Stimulated activated naive CD8-positive, alpha-beta T cell treated with anti-CD3 and anti-CD28 coated beads, Interleukin-15, Interleukin-2, amounts not matched to agents 100 ng/mL and 50 ng/mL, for 24 hours (primary cell): ENCODE results near the gene SLC36A2.

Experiments
- H3K27ac Mint-ChIP-seq: one replicate; pipeline ENCODE4 v1.8.0; 2021; ENCODE audit warnings: mild to moderate bottlenecking, mixed read lengths
- H3K27me3 Mint-ChIP-seq: one replicate; pipeline ENCODE4 v1.8.0; 2021; ENCODE audit warnings: mixed read lengths
- H3K36me3 Mint-ChIP-seq: one replicate; pipeline ENCODE4 v1.8.0; 2021; ENCODE audit warnings: low read depth, mixed read lengths
- H3K4me1 Mint-ChIP-seq: one replicate; pipeline ENCODE4 v1.8.0; 2021; ENCODE audit warnings: low read depth, mixed read lengths
- H3K4me3 Mint-ChIP-seq: one replicate; pipeline ENCODE4 v1.8.0; 2021; ENCODE audit warnings: mild to moderate bottlenecking, mixed read lengths
- H3K9me3 Mint-ChIP-seq: one replicate; pipeline ENCODE4 v1.8.0; 2021; ENCODE audit warnings: mixed read lengths

Gene SLC36A2

DNA sequence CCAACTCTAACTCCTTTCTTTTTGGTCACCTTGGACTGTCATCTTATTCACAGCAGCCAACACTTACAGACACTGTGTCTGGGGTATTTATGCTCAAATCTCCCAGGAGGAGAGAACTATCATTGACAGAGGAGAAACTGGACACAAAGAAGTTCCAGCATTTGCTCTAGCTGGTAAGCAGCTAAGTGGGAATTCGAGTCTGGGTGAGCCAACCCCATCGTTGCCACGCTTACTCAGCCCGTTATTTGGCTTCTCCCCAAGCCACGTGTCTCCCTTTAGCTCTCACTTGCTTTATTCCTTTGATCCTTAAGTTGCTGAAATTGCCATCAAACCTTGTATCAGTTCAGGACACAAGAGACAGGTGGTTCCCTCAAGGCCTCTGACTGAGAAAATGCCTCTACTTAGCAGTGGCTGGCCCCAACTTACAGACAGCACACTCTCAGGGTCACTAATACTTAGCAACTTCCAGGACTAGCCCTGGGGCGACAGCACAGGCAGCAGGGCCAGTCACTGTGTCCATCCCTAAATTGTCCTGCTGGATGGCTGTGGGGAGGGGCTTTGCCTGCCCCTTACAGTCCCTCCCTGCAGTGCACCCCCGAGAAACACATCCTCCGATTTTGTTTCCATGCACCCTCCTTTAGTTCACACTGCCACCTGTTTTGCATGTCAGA lies 1.4 kb downstream of the SLC36A2 start:
- Mint-ChIP-seq H3K27me3 (peaks cover 45% of the 10 kb centered on the region), H3K4me3 (no peak overlapping the region), H3K4me1 (no peaks in the 10 kb centered on the region), H3K9me3 (no peaks in the 10 kb centered on the region), H3K27ac (no peak overlapping the region), H3K36me3 (no peaks in the 10 kb centered on the region)

DNA sequence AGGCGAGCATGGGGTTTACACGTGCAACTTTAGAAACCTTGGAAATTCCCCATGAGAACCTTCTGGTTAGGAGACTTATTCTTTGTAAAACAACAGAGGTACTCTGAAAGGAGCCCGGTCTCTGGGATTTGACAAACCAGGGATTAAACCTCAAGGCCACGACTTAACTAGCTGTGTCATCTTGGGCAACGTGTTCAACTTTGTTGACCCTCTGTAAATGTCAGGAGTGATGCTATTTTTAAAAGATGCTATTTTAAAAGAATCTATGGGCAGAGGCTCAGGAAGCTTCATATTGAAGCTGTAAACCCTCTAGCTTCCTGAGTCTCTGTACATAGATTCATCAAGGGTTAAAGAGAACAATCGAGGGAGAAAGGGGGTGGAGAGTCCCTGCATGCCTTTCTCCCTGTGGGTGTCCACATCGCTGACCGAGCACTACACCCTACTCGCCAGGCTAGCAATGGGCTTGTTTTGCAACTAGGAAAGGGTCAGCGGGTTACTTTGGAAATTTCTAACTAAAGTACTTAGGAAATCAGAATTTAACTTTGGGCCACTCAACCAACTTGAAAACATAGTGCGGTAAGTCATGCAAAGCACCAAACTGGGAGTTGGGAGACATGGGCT lies 2.1 kb downstream of the SLC36A2 start:
- H3K27me3 Mint-ChIP-seq: peaks cover 44% of the 10 kb centered on the region
- no peaks in the 10 kb centered on the region for H3K9me3 Mint-ChIP-seq
- H3K4me1 Mint-ChIP-seq: no peaks in the 10 kb centered on the region
- no peak overlapping the region for H3K27ac Mint-ChIP-seq
- no peaks in the 10 kb centered on the region for H3K36me3 Mint-ChIP-seq
- no peak overlapping the region for H3K4me3 Mint-ChIP-seq

DNA sequence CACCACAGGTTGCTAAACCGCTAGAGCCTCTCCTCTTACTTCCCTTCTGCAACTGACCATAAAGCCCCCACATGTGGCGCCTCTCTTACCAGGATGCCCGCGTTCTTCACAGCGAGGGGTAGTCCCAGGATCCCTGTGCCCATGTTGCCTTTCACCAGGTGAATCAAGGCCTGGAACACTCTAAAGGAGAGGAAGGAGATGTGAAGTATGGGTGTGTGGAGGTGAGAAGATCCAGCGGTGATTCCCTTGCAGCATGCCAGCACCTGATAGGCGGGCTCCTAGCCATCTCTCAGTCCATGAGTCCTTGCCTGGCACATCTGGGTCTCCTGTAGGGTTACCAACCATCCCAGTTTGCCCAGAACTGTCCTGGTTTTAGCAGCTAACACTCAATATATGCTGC lies 3.3 kb downstream of the SLC36A2 start:
- Mint-ChIP-seq H3K27ac (no peak overlapping the region), H3K4me3 (no peak overlapping the region), H3K36me3 (no peaks in the 10 kb centered on the region), H3K4me1 (peaks cover under 1% of the 10 kb centered on the region), H3K9me3 (no peaks in the 10 kb centered on the region), H3K27me3 (peaks cover 50% of the 10 kb centered on the region)

DNA sequence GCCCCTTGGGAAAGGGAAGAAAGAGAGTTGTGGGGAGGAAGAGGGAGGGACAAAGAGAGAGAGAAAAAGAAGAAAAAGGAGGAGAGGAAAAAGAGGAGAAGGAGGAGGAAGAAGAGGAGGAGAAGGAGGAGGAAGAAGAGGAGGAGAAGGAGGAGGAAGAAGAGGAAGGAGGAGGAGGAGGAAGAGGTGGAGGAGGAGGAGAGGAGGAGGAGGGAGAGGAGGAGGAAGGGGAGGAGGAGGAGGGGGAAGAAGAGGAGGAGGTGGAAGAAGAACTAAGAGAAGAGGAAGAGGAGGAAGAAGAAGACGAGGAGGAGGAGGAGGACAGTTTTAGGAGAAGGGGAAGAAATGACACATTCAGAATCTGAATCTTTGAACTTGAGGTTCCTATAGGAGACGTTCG lies 7.4 kb downstream of the SLC36A2 start:
- H3K9me3 Mint-ChIP-seq: no peaks in the 10 kb centered on the region
- H3K36me3 Mint-ChIP-seq: no peaks in the 10 kb centered on the region
- H3K27me3 Mint-ChIP-seq: peaks cover 30% of the 10 kb centered on the region
- H3K27ac Mint-ChIP-seq: no peak overlapping the region
- H3K4me3 Mint-ChIP-seq: no peak overlapping the region
- H3K4me1 Mint-ChIP-seq: peaks cover 5% of the 10 kb centered on the region

DNA sequence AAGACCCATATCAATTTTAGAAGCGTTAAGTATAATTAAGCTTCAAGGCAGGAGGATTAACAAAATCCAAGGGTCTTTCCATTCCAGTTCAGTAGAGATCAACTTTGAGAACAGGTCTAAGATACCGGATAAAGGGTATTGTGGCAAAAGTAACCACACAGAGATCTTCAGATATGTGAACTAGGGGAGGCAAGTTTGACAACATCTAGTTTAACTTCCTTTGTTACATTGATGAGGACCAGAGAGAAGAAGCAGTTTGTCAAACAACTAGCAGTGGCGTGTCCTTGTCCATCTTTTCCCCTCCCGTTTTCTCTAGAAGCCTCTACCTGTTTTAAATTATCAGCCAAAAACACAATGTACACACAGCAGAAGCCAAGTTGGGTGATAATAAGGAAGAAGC lies 8.6 kb downstream of the SLC36A2 start:
- Mint-ChIP-seq H3K4me1 (peaks cover 5% of the 10 kb centered on the region), H3K9me3 (no peaks in the 10 kb centered on the region), H3K27me3 (peaks cover 23% of the 10 kb centered on the region), H3K36me3 (no peaks in the 10 kb centered on the region), H3K27ac (no peak overlapping the region), H3K4me3 (no peak overlapping the region)

DNA sequence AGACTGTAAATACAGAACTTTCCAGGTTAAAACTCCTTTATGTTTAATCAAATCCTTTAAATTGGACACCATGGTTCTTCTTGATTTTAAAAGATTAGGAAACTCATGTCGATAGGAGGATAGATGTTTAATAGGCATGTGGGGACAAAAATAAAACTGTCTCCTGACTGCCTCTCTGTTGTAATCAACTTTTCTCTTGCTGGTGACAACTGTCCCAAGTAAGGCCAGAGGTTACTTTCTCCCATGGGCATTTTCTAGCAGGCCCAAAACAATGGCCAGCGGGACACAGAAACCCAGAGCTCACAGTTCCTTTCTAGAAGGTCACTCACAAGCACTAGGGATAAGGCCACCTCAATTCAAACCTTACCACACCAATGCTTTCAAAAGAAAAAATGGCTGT lies 14.5 kb downstream of the SLC36A2 start:
- no peak overlapping the region for H3K4me3 Mint-ChIP-seq

DNA sequence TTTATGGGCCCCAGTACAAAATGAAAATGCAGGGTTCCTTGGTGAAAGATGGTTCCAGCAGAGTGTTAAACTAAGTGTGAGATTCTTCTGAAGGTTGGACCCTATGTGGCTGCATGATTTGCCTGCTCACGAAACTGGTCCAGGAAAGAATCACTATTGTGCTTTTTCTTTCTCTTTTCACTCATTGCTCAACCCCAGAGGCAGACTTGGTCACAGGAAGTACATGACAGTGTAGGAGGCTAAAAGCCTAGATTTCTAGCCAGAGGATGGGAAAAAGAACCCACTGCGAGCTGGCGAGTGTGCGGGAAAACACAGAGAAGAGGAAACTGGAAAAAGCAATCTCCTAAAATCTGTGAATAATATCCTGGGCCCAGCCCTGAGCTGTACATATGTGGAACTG lies 18.6 kb downstream of the SLC36A2 start:
- Mint-ChIP-seq H3K27me3 (no peaks in the 10 kb centered on the region), H3K27ac (no peak overlapping the region), H3K4me1 (no peaks in the 10 kb centered on the region), H3K36me3 (no peaks in the 10 kb centered on the region), H3K9me3 (no peaks in the 10 kb centered on the region), H3K4me3 (no peak overlapping the region)

More for the DNA sequence above, 14.5 kb downstream of the SLC36A2 start:
- no peak overlapping the region for H3K27ac Mint-ChIP-seq
- H3K4me1 Mint-ChIP-seq: no peaks in the 10 kb centered on the region
- H3K9me3 Mint-ChIP-seq: no peaks in the 10 kb centered on the region
- H3K27me3 Mint-ChIP-seq: no peaks in the 10 kb centered on the region
- H3K36me3 Mint-ChIP-seq: no peaks in the 10 kb centered on the region

DNA sequence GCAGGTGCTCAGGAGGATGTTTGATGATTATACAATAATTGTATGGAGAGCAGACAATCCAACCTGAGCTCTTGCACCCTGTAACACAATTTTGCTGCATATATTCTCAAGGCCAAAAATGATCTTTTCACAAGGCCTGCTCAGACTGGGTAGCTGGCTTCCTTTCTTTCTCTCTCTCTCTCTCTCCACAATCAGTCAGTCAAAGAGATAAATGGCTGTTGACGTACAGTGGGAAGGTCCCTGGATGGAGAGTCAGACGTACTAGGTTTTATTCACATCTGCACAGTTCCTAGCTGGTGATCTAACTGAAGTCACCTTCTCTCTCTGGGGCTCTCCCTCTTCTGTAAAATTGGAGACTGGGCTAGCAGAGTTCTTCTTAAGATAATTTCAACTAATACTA lies 19.8 kb downstream of the SLC36A2 start:
- H3K27ac Mint-ChIP-seq: no peak overlapping the region

DNA sequence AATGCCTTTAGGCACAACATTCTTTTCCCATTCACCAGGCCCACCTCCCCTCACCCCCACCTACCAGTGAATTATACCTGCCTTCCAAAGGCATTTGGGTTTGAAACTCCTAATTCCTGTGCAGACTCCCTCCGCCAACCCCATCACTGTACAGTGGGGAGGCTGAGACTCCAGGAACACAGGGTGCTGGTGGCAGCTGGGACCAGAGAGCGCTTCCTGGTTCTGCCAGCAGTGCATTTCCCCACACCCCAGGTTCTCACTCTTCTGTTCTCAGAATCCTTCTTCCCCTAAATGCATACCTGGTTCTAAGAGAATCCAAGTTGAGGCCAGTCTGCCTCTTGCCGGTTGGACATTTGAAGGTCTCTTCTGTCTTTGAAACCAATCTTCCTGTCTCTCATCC lies 21.1 kb downstream of the SLC36A2 start:
- Mint-ChIP-seq H3K4me1 (no peaks in the 10 kb centered on the region), H3K27me3 (no peaks in the 10 kb centered on the region), H3K9me3 (no peaks in the 10 kb centered on the region), H3K4me3 (no peak overlapping the region), H3K36me3 (no peaks in the 10 kb centered on the region), H3K27ac (no peak overlapping the region)

More for the DNA sequence above, 19.8 kb downstream of the SLC36A2 start:
- Mint-ChIP-seq H3K36me3 (no peaks in the 10 kb centered on the region), H3K4me1 (no peaks in the 10 kb centered on the region), H3K27me3 (no peaks in the 10 kb centered on the region), H3K4me3 (no peak overlapping the region), H3K9me3 (no peaks in the 10 kb centered on the region)

DNA sequence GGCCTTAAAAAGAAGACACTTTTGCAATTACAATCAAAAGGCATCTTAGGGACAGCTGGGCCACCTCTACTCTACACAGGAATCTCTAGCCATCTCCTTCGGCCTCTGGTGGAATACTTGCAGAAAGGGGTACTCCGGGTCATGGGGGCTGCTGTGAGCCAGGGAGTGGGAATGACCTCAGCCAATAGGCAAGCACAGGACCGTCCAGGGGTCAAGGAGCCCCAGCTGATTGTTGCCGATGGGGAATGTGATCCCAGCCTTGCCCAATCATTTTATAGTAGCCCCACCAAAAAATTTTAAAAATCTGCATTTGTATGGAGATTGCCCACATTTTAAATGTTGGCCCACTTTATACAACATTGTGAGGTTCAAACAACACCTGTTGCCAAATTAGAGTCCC lies 26.9 kb downstream of the SLC36A2 start:
- Mint-ChIP-seq H3K27ac (no peak overlapping the region), H3K27me3 (no peaks in the 10 kb centered on the region), H3K9me3 (no peaks in the 10 kb centered on the region), H3K4me1 (peaks cover 4% of the 10 kb centered on the region), H3K4me3 (no peak overlapping the region), H3K36me3 (no peaks in the 10 kb centered on the region)

DNA sequence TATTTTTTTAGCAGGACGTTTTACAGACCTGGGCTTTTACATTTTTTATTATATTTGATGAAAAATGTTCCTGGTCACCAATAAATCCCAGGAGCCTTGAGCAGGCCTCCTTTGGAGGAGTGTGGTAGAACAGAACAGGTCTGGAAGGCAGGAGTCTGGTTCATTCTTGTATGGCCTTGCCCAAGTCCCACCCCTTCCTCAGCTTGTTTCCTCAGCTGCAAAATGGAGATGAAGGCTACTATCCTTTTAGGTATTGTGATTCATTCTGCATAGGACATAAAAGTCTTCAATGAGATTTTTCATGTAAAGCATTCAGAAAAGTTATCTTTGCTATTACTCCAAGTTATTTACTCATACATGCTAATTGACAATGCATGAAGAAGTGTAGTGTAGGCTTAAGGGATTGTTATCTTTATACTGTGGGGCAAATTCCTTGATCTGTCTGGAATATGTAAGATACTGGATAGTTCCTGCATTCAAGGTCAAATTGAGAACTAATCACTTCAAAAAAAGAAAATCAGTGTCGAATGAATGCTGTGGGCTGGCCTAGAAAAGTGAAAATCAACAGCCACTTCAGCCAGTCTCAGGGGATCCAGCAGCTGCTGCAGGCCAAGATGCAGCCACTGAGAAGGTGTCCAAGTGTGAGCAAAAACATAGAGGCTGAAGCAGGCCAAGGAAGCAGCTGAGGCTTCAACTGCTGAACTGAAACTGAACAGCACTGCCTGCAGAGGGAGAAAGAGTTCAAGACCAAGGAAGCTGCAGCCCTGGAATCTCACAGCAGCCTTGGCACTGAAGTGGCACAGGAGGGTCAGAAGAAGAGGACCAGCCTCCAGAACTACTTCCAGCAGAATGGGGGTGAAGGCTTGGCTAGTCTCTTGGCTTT lies 28.3 kb downstream of the SLC36A2 start:
- H3K4me1 Mint-ChIP-seq: peaks cover 4% of the 10 kb centered on the region
- H3K27ac Mint-ChIP-seq: no peak overlapping the region
- H3K36me3 Mint-ChIP-seq: no peaks in the 10 kb centered on the region
- no peaks in the 10 kb centered on the region for H3K9me3 Mint-ChIP-seq
- H3K27me3 Mint-ChIP-seq: no peaks in the 10 kb centered on the region
- no peak overlapping the region for H3K4me3 Mint-ChIP-seq

DNA sequence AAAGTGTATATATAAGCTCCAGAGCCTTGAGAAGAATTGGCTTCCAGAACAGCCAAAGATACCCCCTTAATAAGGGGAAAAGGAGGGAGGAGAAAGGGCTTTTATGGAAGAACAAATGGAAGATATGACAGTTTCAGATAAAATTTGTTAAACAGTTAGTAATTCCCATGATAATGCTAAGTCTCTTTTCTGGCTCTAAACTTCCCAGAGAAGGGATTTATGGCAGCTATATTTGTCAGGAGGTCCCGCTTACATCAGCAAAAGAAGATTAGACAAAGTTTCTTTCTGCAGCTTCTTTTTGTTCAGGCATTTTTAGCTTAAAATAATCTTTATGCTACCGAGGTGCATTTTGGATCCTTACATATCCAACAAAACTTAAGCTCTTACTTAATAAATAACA lies 29.5 kb downstream of the SLC36A2 start:
- no peaks in the 10 kb centered on the region for H3K27me3 Mint-ChIP-seq
- H3K4me1 Mint-ChIP-seq: peaks cover 4% of the 10 kb centered on the region
- H3K36me3 Mint-ChIP-seq: no peaks in the 10 kb centered on the region
- no peak overlapping the region for H3K27ac Mint-ChIP-seq
- H3K9me3 Mint-ChIP-seq: no peaks in the 10 kb centered on the region
- H3K4me3 Mint-ChIP-seq: no peak overlapping the region

DNA sequence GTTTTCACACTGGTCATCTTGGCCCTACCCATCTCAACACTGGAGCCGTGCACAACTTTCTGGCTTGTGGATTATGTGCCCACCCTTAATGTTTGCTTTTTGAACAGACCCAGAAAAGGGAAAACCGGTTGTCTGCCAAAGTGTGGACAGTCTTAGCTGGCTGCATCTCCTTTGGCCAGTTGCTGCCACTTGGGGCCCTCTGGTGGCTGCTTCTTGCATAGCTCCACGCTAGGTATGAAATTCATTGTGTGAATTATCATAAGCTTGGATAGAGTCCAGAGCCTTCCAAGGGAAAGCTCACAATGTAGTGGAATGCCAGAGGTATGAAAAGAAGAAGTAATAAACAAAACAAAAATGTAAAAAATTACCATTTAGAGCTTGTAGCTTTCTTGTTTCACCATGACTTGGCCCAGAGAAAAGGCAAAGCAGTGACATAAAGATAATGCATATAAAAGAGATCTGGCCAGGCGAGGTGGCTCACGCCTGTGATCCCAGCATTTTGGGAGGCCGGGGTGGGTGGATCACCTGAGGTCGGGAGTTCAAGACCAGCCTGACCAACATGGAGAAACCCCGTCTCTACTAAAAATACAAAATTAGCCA lies 31.3 kb downstream of the SLC36A2 start:
- no peak overlapping the region for H3K4me3 Mint-ChIP-seq
- H3K27me3 Mint-ChIP-seq: no peaks in the 10 kb centered on the region
- H3K36me3 Mint-ChIP-seq: no peaks in the 10 kb centered on the region
- no peak overlapping the region for H3K27ac Mint-ChIP-seq
- H3K9me3 Mint-ChIP-seq: peaks cover 4% of the 10 kb centered on the region
- peaks cover 4% of the 10 kb centered on the region for H3K4me1 Mint-ChIP-seq

DNA sequence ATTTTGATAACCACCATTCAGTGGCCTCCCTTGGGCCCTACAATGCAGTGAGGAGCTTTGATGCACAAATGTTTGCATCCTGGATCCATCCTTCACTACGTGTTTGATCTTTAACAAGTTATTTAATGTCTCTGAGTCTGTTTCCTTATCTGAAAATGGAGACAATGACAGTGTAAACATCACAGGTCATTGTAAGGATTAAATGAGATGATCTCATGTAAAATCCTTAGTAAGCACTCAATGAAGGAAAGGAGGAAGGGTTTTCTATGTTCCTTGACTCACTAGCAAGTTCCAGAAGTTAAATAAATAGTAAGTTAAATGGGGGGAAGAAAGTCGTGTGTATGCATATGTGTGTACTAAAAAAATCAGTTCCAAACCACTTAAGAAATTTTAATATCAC lies 34.0 kb downstream of the SLC36A2 start:
- Mint-ChIP-seq H3K9me3 (peaks cover 6% of the 10 kb centered on the region), H3K36me3 (no peaks in the 10 kb centered on the region), H3K27me3 (no peaks in the 10 kb centered on the region), H3K4me1 (no peaks in the 10 kb centered on the region), H3K27ac (no peak overlapping the region), H3K4me3 (no peak overlapping the region)

DNA sequence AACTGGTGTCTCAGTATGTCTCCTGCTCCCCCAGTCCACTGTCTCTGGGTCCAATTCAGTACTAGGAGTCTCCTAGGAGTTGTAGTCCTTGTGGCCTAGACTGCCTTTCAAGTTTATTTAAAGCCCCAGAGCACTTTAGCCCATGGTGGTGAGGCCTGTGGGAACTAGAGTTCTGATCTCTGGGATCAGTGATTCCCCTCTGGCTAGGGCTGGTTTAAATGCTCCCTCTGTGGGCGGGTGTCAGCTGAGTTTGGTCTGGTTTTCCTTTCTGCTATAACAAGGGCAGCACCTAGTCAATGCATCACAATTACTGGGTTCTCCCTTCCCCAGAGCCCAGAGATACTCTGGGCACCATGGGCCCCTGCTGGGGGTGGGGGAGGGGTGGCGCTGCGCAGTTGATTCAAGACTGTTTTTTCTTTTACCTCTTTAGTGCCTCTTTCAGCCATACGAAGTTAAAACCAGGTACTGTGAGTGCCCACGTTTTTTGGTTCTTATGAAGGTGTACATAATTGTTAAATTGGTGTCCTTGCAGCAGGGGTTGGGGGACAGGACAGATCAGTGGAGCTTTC lies 34.5 kb downstream of the SLC36A2 start:
- H3K36me3 Mint-ChIP-seq: no peaks in the 10 kb centered on the region
- H3K4me3 Mint-ChIP-seq: no peak overlapping the region
- no peaks in the 10 kb centered on the region for H3K27me3 Mint-ChIP-seq
- peaks cover 6% of the 10 kb centered on the region for H3K9me3 Mint-ChIP-seq
- H3K27ac Mint-ChIP-seq: no peak overlapping the region
- no peaks in the 10 kb centered on the region for H3K4me1 Mint-ChIP-seq
